Thyroid gland (tissue), 4 donors: ENCODE data around the gene UBA6. TPM values are rescaled to one million over a fixed set of nuclear protein-coding genes. Genes with fewer than 3 reads are reported as not detected.

Experiments used
- DNase-seq, 2 donors: peaks; one replicate each; pipeline ENCODE4 v3.0.0-alpha.2; 2019
- H3K27ac ChIP-seq, 3 donors: fragments of 200-600 bp; sonication (generic); 1 replicate in 2 of 3; 2 replicates in 1 of 3; pipeline ENCODE4 v1.5.1; 2016 to 2019; ENCODE audit warnings: mild to moderate bottlenecking in 1 of 3, moderate library complexity in 1 of 3
- H3K27me3 ChIP-seq: fragments of 200-600 bp; sonication (generic); one replicate; pipeline ENCODE4 v1.5.1; 2019
- H3K36me3 ChIP-seq, 2 donors: fragments of 200-600 bp; sonication (generic); one replicate each; pipeline ENCODE4 v1.5.1; 2016 to 2019
- H3K4me1 ChIP-seq, 2 donors: fragments of 200-600 bp; sonication (generic); one replicate each; pipeline ENCODE4 v1.5.1; 2017 to 2019
- H3K4me3 ChIP-seq, 3 donors: fragments of 200-600 bp; sonication (generic); replicated peaks in 1 of 3; 1 replicate in 2 of 3; 2 replicates in 1 of 3; pipeline ENCODE4 v1.5.1; 2016; ENCODE audit warnings: mild to moderate bottlenecking in 1 of 3
- H3K9me3 ChIP-seq: fragments of 200-600 bp; sonication (generic); one replicate; pipeline ENCODE4 v1.5.1; 2017
- CTCF ChIP-seq, 6 experiments: fragments of 200-600 bp in 3 of 6; fragments of 450-650 bp in 3 of 6; sonication (generic) in 3 of 6; IDR thresholded peaks; one replicate each; pipeline ENCODE4 v1.5.1; 2016 to 2019; ENCODE audit warnings: antibody characterized with exemption in 6 of 6, mild to moderate bottlenecking in 2 of 6, inconsistent platforms in 1 of 6, moderate library complexity in 1 of 6
- POLR2A ChIP-seq, 2 donors: fragments of 450-650 bp; IDR thresholded peaks; one replicate each; pipeline ENCODE4 v1.6.1; 2017; ENCODE audit warnings: antibody characterized with exemption in 2 of 2, mild to moderate bottlenecking in 2 of 2, moderate library complexity in 1 of 2
- WGBS, 2 donors: methylation state at CpG; one replicate each; pipeline ENCODE4 v1.1.5; 2017; 5-methylcytosine and 5-hydroxymethylcytosine counted together
- intact Hi-C: fragments of 100-400 bp; cut with DNase I; formaldehyde crosslinking; loops from one replicate; pipeline ENCODE4 v1.15.1; 2023
- total RNA-seq, 4 donors: library from RNA; depleted of rRNA; stranded (reverse); fragments of >200 nt; gene quantifications; one replicate each; pipeline ENCODE4 v1.2.3, GENCODE V29; 2016

Gene UBA6
- total RNA-seq, 4 donors from 2014 or later = 31.9 to 180 (median 97.5) TPM

GRCh38 chr4:67714955-67715354 lies 14.0 kb upstream of the UBA6 start:
- 95 to 96% methylated on average over 6 of the region's 6 CpGs for WGBS, 2 donors
- H3K4me1 ChIP-seq = peaks cover 15 to 21% of the 10 kb centered on the region in 2 donors
- H3K36me3 ChIP-seq = no peaks in the 10 kb centered on the region
- no peaks in the 10 kb centered on the region for H3K27me3 ChIP-seq
- peak overlapping the region in 2 of 3 donors; percentile 6 to 58 for H3K27ac ChIP-seq
- no peak overlapping the region for H3K4me3 ChIP-seq
- intact Hi-C loops = no loop called here
- no peak for DNase-seq
- TF ChIP-seq CTCF (IDR thresholded peaks at IDR 0.05) = no peak
- TF ChIP-seq POLR2A (IDR thresholded peaks at IDR 0.05) = no peak
- H3K9me3 ChIP-seq = no peaks in the 10 kb centered on the region

GRCh38 chr4:67714248-67714583 lies 13.3 kb upstream of the UBA6 start:
- WGBS, 2 donors = 25 to 29% methylated on average over 1 of the region's 1 CpG
- peak overlapping the region; percentile 6 to 58 (median 50) for H3K27ac ChIP-seq
- no peak overlapping the region for H3K4me3 ChIP-seq
- H3K36me3 ChIP-seq = no peaks in the 10 kb centered on the region
- peak; percentile 70 to 72 for DNase-seq
- no peaks in the 10 kb centered on the region for H3K9me3 ChIP-seq
- TF ChIP-seq CTCF (IDR thresholded peaks at IDR 0.05) = no peak
- TF ChIP-seq POLR2A (IDR thresholded peaks at IDR 0.05) = no peak
- intact Hi-C loops = no loop called here
- H3K4me1 ChIP-seq = peaks cover 15 to 21% of the 10 kb centered on the region in 2 donors
- H3K27me3 ChIP-seq = no peaks in the 10 kb centered on the region

- peak in 1 of 2 donors; percentile 17 for DNase-seq
- WGBS, 2 donors = 66 to 78% methylated on average over 12 of the region's 12 CpGs
- no peak overlapping the region for H3K4me3 ChIP-seq
- no peaks in the 10 kb centered on the region for H3K36me3 ChIP-seq
- H3K9me3 ChIP-seq = no peaks in the 10 kb centered on the region
- no peaks in the 10 kb centered on the region for H3K27me3 ChIP-seq
- peak overlapping the region in 2 of 3 donors; percentile 46 to 58 for H3K27ac ChIP-seq
- intact Hi-C loops = no loop called here
- TF ChIP-seq POLR2A (IDR thresholded peaks at IDR 0.05) (no peak), CTCF (IDR thresholded peaks at IDR 0.05) (no peak)
- peaks cover 15 to 21% of the 10 kb centered on the region in 2 donors for H3K4me1 ChIP-seq
Measured at GRCh38 chr4:67713529-67714247, 12.7 kb upstream of the UBA6 start.

GRCh38 chr4:67712650-67713528 lies 11.9 kb upstream of the UBA6 start:
- intact Hi-C loops = no loop called here
- Histone ChIP-seq H3K27ac (no peak overlapping the region), H3K4me1 (peaks cover 15 to 21% of the 10 kb centered on the region in 2 donors), H3K27me3 (no peaks in the 10 kb centered on the region), H3K36me3 (no peaks in the 10 kb centered on the region), H3K9me3 (no peaks in the 10 kb centered on the region), H3K4me3 (no peak overlapping the region)
- TF ChIP-seq CTCF (IDR thresholded peaks at IDR 0.05) = no peak
- no peak for TF ChIP-seq POLR2A (IDR thresholded peaks at IDR 0.05)
- DNase-seq = no peak
- WGBS, 2 donors = 84 to 89% methylated on average over 5 to 7 of the region's 7 CpGs
